Stimulated activated CD4-positive, alpha-beta T cell treated with anti-CD3 and anti-CD28 coated beads, Interleukin-1b, Interleukin-23, amount 100 ng/mL, for 24 hours (primary cell): ENCODE data around the gene MT1HL1.

ENCODE experiments used
- DNase-seq, 4 experiments: peaks; one replicate each; pipeline ENCODE4 v3.0.0-alpha.2; 2020; ENCODE audit warnings: low read depth in 4 of 4, low spot score in 1 of 4

Gene MT1HL1

DNA sequence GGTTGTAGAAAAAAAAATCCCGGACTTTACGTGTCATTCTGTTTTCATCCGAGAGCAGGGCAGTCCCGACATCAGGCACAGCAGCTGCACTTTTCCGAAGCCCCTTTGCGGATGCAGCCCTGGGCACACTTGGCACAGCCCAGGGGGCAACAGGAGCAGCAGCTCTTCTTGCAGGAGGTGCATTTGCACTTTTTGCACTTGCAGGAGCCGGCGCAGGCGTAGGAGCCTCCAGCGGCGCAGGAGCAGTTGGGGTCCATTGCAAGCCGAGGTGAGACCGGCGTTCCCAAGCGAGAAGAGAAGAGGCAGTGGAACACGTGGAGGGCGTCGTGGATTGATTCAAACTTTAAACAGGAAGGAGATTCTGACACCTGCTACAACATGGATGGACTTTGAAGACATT lies at the start of gene MT1HL1:
Gene MT1HL1 (minus strand): TSS at position 326 of the 400 bp plus-strand sequence. CDS start 69 bp downstream, at position 257.
- no peak for DNase-seq

DNA sequence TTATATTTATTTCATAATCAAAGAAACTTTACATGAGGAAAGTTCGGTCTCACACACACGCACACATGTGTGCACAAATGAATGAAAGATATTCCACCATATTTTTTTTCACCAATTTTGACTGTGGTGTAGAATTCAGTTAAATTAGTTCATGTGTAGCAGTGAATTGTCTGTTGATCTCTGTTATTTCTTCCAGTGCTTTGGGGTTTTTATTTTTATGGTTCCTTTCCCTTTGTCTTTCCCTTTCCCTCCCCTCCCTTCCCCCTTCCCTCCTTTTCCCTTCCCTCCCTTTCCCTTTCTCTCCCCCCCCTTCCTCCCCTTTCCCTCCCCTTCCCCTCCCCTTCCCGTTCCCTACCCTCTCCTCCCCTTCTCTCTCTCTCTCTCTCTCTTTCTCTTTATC lies 46.7 kb upstream of the MT1HL1 start:
- no peak for DNase-seq

DNA sequence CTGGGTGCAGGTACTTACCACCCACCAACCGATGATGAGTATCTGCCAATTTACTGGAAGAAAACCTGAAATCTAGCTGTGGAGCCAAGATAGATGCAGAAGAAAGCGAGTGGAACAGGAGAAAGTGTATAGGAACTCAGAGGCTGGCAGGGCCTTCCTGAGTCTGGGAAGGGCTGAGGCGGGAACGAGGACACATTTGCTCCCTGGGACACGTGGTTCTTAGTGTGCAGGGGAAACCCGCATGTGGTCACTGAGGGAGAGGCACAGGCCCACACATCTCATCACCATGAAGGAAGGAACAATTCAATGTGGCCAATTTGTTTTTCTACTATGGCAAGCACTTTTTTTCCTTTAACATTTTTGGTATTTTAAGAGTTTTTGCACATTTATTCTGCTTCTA lies 45.9 kb upstream of the MT1HL1 start:
- no peak for DNase-seq

DNA sequence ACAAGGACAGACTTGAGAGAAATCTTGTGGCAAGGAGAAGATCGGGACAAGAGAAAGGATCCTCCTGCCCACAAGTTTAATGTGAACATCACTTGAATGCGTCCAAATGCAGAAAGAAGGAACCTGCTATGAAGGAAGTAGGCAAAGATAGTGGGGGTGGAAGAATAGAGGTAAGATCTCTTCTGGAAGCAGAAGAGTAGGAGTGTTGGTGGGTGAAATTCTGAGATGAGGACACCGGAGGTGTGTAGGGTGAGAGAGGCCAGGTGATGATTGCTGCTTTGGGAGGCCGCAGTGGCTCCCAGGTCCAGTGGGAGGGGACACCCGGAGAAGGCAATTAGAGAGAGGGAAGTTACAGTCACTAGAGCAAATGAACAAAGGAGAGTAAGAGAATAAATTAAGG lies 44.6 kb upstream of the MT1HL1 start:
- no peak for DNase-seq

DNA sequence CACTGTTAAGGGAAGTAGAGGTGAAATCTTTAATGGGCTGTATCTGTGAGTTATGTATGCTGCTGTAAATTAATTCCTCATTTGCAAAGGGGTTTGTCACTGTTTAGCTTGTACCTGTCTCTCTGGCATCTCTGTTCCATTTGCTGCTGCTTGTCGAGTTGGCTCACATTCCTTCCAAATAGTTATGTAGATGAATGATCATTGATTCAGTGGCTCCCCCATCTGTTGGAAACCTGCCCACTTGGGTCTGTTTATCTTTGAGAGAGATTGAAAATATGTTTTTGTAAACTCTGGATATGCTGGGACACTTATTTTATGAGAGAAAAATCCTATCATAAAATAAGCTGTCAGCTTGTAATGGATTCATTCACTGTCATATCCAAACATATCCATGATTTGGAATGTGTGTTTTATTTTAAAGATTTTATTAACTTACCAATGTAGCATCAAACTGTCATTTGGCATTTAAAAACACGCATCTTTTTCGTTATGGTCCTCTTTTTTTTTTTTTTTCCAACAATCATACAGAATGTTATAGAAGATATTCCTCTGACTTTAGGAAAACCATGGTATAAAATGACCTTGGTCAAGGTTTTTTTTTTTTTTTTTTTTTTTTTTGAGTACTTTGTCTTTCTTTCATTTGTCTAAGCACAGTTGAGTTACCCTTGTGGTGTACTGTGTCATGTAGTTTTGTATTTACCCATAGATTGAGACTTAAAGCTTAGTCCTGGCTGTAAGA lies 41.2 kb upstream of the MT1HL1 start:
- no peak for DNase-seq

DNA sequence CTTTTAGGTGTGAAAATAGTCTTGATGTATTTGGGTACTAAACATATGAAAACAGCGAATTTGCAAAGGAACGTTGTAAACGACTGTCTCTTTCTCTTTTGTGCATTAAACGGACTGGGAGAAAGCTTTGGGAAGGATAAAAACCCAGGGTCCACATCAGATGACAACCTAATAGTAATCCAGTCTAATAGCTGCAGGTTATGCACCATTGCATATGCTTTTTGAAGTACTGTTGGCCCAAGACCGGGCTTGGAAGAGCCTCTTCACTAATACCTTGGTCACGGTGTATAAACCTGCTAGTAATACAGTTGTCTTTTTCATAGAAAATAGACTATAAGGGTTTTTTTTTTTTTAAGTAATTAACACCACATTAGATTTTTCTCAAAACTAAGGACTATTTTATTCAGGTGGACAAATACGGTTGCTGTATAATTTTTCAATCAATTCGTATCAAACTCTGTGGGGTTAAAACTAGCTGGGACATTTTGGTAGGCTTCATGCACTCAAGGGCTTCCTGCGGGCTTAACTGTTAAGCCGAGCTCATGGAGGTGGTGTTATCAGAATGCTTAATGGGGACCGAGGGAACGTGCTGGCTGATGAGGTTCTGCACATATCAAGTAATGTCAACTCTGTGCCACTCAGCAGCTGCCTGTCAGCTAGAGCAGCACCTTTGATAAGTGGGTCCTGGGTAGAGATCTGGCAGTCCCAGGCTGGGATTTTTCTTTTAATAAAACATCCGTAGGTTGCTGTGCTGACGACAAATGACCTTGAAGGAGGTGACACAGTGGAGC lies 39.8 kb upstream of the MT1HL1 start:
- no peak for DNase-seq

DNA sequence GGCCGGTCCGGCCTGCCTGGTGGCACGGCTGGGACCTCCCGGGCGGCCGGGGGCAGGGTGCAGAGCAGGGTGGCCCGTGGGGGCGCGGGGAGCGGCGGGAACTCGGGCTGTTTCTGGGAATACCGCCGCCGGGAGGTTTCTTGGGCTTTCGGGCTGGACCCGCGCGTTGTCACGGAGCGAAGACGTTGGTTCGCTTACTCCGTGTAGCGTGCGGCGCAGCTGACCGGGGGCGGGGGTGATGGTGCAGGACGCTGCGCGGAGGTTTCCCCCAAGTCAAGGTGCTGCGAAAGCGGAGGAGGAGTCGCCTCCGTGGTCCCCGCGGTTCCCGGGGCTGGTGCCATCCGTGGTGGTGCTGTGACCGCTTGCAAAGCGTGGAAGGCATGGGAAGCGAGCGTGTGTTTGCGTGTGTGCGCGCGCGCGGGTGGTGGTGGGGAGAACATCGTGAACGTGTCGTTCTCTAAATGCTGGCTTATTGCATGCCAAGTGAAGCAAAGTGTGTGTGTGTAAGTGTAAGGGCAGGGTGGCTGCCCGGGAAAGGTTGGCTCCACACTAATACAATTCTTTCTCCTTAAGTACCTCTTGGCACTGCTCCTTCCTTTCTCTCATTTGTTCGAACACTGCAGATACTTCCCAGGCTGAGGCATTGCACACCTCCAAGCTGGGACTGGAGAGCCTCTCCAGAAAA lies 38.8 kb upstream of the MT1HL1 start:
- no peak for DNase-seq

DNA sequence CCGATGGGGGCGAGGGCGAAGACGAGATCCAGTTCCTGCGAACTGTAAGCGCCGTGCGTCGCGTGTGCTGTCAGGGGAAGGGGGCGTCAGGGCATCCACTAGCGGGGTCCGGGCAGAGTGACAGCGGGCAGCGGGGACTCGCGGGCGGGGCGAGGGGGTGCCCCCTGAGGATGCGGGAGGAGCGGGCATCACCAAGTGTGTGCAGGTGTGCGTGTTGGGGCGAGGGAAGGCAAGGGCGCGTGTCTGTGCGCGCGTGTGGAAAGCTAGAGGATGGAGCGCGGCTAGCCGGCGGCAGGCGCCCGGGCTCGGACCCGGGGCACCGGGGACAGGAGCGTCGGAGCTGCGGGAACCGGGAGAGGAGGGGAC lies 38.3 kb upstream of the MT1HL1 start:
- no peak for DNase-seq

DNA sequence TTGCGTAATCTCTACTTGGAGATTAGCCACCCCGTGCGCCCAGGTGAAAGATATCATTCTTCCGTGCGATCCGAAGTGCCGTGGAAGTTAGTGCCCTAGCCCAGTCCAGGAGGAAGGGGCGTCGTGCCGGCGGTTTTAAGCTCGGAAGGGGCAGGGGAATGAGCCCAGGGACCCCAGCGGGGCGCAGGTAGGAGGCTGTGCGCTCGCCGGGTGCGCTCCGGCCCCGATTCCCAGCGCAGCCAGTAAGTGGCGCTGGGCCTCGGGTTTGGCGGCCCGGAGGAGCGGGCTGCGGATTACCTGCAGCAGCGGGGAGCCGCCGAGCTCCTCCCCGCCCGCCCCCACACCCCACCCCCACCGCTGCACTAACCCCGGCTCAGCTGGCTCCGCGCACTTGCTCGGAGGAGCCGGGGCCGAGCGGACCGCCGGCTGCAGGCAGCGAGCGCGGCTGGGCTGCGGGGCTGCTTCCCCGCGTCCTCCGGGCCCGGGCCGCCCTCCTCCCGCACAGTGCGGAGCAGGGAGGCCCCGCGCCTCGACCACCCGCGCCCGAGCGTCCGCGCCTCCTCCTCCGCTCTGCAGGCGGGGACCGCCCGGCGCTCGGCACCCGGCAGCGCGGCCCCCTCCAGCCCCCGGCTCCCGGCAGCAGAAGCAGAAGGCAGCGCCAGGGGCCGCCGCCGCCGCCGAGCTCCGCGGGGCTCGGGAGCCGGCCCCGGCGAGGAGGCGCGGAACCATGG lies 37.7 kb upstream of the MT1HL1 start, which contains the start of gene RYR2:
Gene RYR2 (plus strand): TSS at position 390 of the 731 bp plus-strand sequence. CDS start 338 bp downstream, at position 728.
- DNase-seq, result no peak

DNA sequence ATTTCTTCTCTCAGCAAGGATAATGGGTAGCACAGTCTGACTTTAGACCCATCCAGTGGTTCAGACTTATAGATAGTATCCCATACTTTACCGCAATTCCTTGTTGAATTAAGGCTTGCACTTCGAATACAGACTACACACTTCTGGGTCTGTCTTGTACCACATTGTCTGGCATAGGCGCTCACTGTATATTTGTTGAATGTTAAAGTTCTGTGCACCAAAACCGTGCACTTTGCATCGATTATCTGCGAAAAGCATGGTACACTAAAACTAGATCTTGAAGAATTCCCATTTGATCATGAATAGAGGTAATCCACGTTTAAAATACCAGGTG lies 37.2 kb upstream of the MT1HL1 start:
- no peak for DNase-seq

DNA sequence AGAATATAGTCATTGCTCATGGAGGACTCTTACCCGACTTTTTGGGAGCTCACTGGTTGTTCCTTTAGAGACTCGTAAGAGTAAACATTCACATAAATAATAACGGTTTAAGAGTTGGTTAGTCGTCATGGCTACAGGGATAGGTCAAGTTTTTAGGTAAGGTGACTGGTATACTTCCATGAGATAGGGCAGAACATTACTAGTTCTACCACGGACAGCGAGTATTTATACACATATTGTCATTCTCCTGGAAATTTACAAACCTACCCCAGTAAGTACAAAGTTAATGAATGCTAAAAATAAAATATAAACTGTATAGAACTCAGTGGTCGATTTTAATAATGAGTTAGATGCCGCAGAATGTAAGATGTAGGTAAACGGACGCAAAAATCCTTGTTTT lies 36.6 kb upstream of the MT1HL1 start:
- DNase-seq, result no peak

DNA sequence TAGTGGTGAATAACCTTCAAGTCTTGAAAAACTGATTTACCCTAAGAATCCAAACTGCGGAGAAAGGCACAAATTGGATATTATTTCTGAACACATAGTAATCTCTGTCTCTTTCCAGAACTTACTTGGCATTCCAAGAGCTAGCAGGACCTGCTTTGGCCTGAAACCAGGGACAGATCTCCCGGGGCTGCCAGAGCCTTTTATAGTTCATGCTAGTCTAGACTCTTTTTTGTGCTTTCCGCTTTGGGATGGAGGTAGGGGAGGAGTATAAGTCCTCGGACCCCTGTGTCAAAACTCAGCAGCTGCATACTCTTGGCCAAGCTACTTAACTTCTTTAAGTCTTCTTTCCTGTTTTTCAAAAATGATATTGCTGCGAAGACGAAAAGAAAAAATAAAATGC lies 34.0 kb upstream of the MT1HL1 start:
- DNase-seq, result no peak

DNA sequence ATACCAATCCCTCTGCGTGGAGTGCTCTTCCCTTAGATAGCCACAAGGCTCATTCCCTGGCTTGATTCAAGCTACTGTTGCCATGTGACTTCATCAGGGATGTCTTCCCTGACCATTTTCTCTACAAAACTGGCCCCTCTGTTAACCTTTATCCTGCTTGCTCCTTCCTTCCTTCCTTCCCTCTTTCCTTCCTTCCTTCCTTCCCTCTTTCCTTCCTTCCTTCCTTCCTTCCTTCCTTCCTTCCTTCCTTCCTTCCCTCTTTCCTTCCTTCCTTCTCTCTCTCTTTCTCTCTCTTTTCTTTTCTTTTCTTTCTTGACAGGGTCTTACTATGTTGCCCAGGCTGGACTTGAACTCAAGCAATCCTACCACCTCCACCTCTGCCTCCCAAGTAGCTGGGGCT lies 31.5 kb upstream of the MT1HL1 start:
- no peak for DNase-seq

DNA sequence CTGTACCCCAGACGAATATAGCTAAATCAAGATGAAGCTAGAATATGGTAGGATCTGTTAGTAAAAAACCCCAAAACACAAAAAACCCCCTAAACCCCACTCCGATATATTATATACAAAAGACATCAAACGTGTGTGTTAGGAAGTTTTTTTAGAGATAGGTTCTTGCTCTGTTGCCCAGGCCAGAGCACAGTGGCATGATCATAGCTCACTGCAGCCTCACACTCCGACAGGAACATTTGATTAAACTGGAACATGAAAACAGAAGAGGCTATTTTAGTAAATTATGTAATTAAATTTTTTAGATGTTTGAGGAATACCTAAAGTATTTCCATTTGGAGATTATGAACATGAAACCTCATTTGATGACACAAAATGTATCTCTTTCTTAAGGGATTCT lies 29.6 kb upstream of the MT1HL1 start:
- no peak for DNase-seq

DNA sequence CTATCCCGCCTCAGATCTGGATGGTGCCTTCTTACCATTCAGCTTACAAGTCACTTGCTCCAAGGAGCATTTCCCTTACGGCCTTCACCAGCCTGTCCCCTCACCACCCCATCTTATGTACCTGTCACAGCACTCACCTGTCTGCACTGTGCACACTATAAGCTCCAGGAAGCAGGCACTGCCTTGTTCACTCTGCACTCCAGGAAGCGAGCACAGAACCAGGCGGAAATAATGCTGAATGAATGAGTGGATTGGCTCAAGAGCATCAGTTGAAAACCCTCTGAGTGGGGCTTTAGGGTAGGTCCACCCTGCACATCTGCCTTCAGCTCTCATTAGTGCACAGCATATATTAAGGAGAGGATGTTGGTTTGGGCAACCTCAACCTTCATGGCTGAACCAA lies 28.8 kb upstream of the MT1HL1 start:
- DNase-seq, result no peak

DNA sequence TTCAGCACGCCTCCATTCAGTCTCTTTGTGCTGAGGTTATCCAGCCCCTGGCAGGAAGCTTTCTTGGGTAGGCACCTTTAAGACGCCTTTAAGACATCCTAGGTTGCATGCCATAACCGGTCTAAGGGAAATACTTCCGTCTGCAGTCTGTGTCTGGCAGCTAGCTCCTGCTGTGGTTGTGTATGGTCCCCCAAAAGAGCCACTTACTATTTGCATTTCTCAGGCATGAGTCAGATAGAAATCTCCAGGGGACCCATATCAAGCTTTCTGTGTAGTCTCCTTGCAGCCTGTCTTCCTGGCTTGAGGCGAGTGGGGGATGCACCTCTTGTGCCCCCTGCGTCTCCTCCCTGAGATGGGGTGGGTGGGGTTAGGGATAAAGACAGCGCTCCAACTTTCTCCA lies 27.8 kb upstream of the MT1HL1 start:
- DNase-seq, result no peak

DNA sequence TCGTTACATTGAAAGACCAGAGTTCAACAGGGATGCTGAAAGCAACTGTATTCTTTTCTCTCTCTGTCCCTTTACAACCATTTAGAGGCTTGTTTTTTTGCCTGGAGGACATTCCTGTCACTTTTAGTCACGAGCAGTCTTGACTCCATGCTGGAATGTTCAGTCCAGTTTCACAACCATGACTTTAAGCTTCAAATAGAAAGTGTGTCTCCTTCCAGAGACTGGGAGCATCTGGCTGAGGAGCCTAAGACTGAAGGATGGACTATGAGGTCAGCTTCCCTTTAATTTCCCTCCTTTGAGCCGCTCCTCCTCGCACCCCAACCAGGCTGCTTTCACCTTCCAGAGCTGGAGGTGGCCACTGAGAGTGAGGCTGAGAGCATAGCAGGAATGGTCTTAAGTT lies 27.2 kb upstream of the MT1HL1 start:
- DNase-seq, result no peak

DNA sequence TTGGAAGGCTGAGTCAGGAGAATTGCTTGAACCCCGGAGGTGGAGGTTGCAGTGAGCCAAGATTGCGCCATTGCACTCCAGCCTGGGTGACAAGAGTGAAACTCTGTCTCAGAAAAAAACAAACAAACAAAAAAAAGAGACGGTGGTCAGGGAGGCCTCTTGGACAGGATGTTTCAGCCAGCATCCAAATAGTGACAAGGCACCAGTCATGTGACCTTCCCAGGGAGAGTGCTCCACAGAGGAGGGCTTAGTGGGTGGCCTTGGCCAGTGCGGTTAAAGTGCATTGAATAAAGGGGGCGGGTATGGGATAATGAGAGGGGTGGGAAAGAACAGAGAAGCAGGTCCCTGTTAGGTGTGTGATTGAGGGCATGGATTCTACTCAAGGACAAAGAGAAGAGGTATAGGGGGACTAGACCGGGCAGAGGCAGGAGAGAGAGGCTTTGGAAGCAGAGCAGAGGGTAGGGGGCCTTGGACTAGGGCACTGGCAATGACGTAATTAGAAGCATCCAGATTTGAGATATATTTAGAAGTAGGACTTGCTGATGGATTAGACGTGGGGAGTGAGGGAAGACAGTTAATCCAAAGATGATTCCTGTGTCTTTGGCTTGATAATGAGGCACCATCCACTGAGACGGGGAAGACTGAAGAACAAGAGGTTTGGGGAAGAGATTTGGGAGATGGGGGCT lies 25.8 kb upstream of the MT1HL1 start:
- DNase-seq, result no peak

DNA sequence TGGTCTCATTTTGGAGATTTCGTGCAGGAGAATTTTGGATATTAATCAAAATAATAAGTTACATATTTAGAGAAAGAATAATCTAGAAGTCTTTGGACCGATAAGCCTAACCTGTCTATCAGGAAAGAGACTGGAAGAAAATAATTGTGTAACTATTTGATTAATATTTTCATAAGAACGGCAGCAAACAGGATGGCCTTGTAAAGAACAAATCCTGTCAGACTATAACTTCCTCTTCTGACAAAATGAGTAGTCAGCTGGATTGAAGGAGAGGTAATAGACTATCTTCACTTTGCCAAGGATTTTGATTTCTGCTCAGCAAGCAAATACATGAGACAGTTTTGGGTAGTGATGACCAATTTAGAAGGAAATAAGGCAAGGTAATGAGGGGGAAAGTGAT lies 25.0 kb upstream of the MT1HL1 start:
- DNase-seq, result no peak

DNA sequence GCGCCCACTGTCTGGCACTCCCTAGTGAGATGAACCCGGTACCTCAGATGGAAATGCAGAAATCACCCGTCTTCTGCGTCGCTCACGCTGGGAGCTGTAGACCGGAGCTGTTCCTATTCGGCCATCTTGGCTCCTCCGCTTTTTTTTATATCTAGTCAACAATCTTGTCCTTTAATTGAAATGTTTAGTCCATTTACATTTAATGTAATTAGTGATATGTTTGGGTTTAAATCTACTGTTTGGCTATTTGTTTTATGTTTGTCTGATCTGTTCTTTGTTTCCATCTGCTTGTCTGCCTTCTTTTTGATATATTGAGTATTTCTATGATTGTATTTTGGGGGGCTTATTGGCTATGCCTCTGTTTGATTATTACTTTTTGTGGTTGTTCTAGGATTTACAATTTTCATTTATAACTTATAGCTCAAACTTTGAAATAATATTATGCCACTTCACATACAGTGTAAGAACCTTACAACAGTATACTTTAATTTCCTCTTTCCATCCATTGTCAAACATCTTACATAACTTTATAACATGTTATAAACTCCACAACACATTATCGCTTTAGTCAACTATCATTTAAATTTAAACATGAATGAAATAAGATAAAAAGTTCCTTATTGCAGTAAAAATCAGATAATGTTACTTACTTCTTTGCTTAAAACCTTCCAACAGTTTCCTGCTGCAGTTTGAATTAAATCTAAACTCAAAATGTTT lies 21.3 kb upstream of the MT1HL1 start:
- no peak for DNase-seq
